NB4 (cell line): ENCODE data around the gene DNAH11.

Experiments
- DNase-seq: peaks from one replicate; pipeline ENCODE4 v3.0.0; 2010; ENCODE audit warnings: low read depth
- H3K4me3 ChIP-seq: one replicate; pipeline ENCODE4 v1.5.1; 2011; ENCODE audit warnings: mild to moderate bottlenecking, low read depth, low read length, moderate library complexity
- CTCF ChIP-seq: IDR thresholded peaks from one replicate; pipeline ENCODE4 v1.5.1; 2012; ENCODE audit warnings: low read depth, low read length
- MYC ChIP-seq: IDR thresholded peaks from 2 replicates; pipeline ENCODE4 v1.6.1; 2011; ENCODE audit warnings: low read depth, low read length
- POLR2A ChIP-seq: IDR thresholded peaks from 2 replicates; pipeline ENCODE4 v1.6.1; 2011; ENCODE audit warnings: mild to moderate bottlenecking; ENCODE audit not compliant: insufficient read length; ENCODE audit errors: extremely low read depth
- TF ChIP-seq, protein P1 (sequence below): IDR thresholded peaks from 2 replicates; pipeline ENCODE4 v1.6.1; 2011; ENCODE audit warnings: low read depth, low read length

DNAH11 gene

GRCh38 chr7:21538936-21539495 is 3.8 kb upstream of the DNAH11 start:
- no peak overlapping the region for H3K4me3 ChIP-seq
- no peak for DNase-seq
- no peak for TF ChIP-seq CTCF
- TF ChIP-seq, protein P1, sequence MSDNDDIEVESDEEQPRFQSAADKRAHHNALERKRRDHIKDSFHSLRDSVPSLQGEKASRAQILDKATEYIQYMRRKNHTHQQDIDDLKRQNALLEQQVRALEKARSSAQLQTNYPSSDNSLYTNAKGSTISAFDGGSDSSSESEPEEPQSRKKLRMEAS, result no peak
- no peak for TF ChIP-seq MYC
- no peak for TF ChIP-seq POLR2A

- H3K4me3 ChIP-seq, result no peak overlapping the region
- no peak for DNase-seq
- TF ChIP-seq CTCF (no peak), POLR2A (no peak), MYC (no peak)
- TF ChIP-seq, protein P1, result no peak
Measured at GRCh38 chr7:21543528-21544302, 876 bp downstream of the DNAH11 start.

GRCh38 chr7:21544303-21544656 is 1.4 kb downstream of the DNAH11 start:
- no peak for DNase-seq
- H3K4me3 ChIP-seq, result no peak overlapping the region
- TF ChIP-seq CTCF (no peak), MYC (no peak), POLR2A (no peak)
- TF ChIP-seq, protein P1, result no peak

DNA sequence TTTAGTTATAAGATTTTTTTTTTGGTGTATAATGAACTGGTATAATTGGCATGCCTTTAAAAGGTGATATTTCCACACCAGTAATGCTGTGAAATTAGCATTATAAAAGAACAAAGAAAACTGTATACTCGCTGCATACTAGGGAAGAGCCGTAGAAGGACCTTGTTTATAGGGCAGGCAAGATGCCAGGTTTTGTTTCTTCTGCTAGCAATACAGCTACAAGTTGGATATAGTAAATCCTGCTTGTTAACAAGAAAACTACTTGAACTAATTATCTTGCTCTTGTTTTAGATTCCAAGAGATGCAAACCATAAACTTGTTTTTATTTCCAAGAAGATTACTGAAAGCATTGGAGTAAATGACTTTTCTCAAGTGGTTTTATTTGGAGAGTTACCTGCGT is 1.9 kb downstream of the DNAH11 start:
- H3K4me3 ChIP-seq, result no peak overlapping the region
- TF ChIP-seq POLR2A (no peak), MYC (no peak), CTCF (no peak)
- TF ChIP-seq, protein P1, result no peak
- no peak for DNase-seq

GRCh38 chr7:21547501-21547900 is 4.7 kb downstream of the DNAH11 start:
- TF ChIP-seq MYC, result no peak
- no peak for TF ChIP-seq POLR2A
- DNase-seq, result no peak
- no peak overlapping the region for H3K4me3 ChIP-seq

- DNase-seq, result no peak
- no peak overlapping the region for H3K4me3 ChIP-seq
- no peak for TF ChIP-seq MYC
- TF ChIP-seq, protein P1, result no peak
Measured at GRCh38 chr7:21548491-21548890, 5.7 kb downstream of the DNAH11 start.

- DNase-seq, result no peak
- no peak for TF ChIP-seq MYC
- no peak for TF ChIP-seq POLR2A
- TF ChIP-seq, protein P1, result no peak
- no peak for TF ChIP-seq CTCF
- H3K4me3 ChIP-seq, result no peak overlapping the region
Measured at GRCh38 chr7:21550076-21550475, 7.2 kb downstream of the DNAH11 start.
